GM12892 (cell line): ENCODE measurements around the gene MALRD1.

ENCODE experiments used
- POLR2AphosphoS5 ChIP-seq: IDR thresholded peaks from 2 replicates; pipeline ENCODE4 v1.6.1; 2011; ENCODE audit warnings: low read depth, low read length, control low read depth
- TAF1 ChIP-seq: IDR thresholded peaks from 2 replicates; pipeline ENCODE4 v1.6.1; 2011; ENCODE audit warnings: low read depth, mild to moderate bottlenecking, control low read depth, low read length, borderline replicate concordance

- no peak for TF ChIP-seq POLR2AphosphoS5
- no peak for TF ChIP-seq TAF1
Observed at GRCh38 chr10:19483421-19483820, 434.8 kb downstream of the MALRD1 start.
